Thoracic aorta (tissue), 2 donors: ENCODE measurements around the gene ATRNL1. TPM values are rescaled to one million over a fixed set of nuclear protein-coding genes. Genes with fewer than 3 reads are reported as not detected.

Experiments used
- ATAC-seq: fragments of 150-250 bp; one replicate; pipeline ENCODE4 v1.8.0; 2017; ENCODE audit warnings: low read depth; ENCODE audit not compliant: insufficient number of reproducible peaks, low FRiP score
- DNase-seq: peaks from one replicate; pipeline ENCODE4 v3.0.0-alpha.2; 2020; ENCODE audit warnings: low spot score
- H3K27ac ChIP-seq, 2 donors: fragments of 200-600 bp; sonication (generic); 1 replicate in 1 of 2; 2 replicates in 1 of 2; pipeline ENCODE4 v1.5.1; 2016; ENCODE audit warnings: mild to moderate bottlenecking in 2 of 2, moderate library complexity in 2 of 2
- H3K27me3 ChIP-seq: fragments of 200-600 bp; sonication (generic); replicated peaks from 2 replicates; pipeline ENCODE4 v1.6.0; 2016; ENCODE audit warnings: mild to moderate bottlenecking; ENCODE audit not compliant: insufficient read depth
- H3K36me3 ChIP-seq: fragments of 200-600 bp; sonication (generic); one replicate; pipeline ENCODE4 v1.5.1; 2016
- H3K4me1 ChIP-seq, 2 donors: fragments of 200-600 bp; sonication (generic); 1 replicate in 1 of 2; 2 replicates in 1 of 2; pipeline versions ENCODE4 v1.5.1 to v1.6.0; 2016; ENCODE audit warnings: low read depth in 2 of 2, mild to moderate bottlenecking in 1 of 2; ENCODE audit not compliant: control insufficient read depth in 1 of 2
- H3K4me3 ChIP-seq: fragments of 200-600 bp; sonication (generic); 2 replicates; pipeline ENCODE4 v1.5.1; 2016; ENCODE audit warnings: mild to moderate bottlenecking
- H3K9me3 ChIP-seq: fragments of 200-600 bp; sonication (generic); 2 replicates; pipeline ENCODE4 v1.5.1; 2016
- total RNA-seq, 2 donors: library from RNA; depleted of rRNA; stranded (reverse); fragments of >200 nt; gene quantifications; one replicate each; pipeline versions ENCODE4 v1.1.0 to v1.2.3, GENCODE V29; 2016
- TF ChIP-seq, protein P1 (sequence below): fragments of 200-600 bp; sonication (generic); IDR thresholded peaks from one replicate; pipeline ENCODE4 v1.5.1; 2019; ENCODE audit warnings: antibody characterized with exemption

ATRNL1 gene
- total RNA-seq, 2 donors from 2014 or later: 24.6 to 57.4 TPM

DNA sequence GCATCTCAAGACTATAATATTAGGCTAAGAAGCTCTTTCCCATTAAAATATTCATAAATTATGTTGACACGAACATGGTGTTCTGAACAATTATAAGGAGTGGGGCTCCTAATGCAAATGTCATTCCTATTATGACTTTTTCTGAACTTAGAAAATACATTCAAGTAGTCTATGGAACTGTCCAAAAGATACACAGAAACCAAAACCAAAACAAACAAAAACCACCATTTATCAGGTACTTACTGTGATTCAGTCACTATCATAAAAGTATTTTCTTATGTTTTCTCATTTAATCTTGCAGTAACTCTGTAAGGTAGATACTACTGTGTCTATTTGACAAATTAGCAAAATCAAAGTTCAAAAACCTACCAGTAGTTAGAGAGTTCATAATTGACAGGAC, 773.0 kb downstream of the ATRNL1 start:
- TF ChIP-seq, protein P1, sequence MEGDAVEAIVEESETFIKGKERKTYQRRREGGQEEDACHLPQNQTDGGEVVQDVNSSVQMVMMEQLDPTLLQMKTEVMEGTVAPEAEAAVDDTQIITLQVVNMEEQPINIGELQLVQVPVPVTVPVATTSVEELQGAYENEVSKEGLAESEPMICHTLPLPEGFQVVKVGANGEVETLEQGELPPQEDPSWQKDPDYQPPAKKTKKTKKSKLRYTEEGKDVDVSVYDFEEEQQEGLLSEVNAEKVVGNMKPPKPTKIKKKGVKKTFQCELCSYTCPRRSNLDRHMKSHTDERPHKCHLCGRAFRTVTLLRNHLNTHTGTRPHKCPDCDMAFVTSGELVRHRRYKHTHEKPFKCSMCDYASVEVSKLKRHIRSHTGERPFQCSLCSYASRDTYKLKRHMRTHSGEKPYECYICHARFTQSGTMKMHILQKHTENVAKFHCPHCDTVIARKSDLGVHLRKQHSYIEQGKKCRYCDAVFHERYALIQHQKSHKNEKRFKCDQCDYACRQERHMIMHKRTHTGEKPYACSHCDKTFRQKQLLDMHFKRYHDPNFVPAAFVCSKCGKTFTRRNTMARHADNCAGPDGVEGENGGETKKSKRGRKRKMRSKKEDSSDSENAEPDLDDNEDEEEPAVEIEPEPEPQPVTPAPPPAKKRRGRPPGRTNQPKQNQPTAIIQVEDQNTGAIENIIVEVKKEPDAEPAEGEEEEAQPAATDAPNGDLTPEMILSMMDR: no peak
- ATAC-seq: no peak

DNA sequence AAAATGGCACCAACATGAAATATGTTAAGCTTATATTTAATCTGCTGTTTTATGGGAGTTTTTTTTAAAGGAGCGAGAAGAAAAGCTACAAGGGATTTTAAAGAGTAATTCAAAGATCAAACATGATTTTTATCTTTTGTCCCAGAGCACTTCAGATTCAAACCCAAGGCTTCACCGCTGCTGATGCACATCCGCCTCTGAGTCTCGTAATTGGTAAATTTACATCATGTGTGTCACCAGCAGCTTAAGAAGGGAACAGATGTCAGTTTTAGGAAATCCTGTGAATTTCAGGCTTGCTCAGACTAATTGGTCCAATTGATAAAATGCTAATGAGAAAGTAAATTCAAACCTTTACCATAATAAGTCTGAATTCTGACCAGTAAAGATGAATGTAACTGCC, 773.5 kb downstream of the ATRNL1 start:
- no peak for ATAC-seq
- H3K4me1 ChIP-seq: no peaks in the 10 kb centered on the region
- TF ChIP-seq, protein P1: no peak
- DNase-seq: no peak
- no peaks in the 10 kb centered on the region for H3K27me3 ChIP-seq
- H3K27ac ChIP-seq: no peak overlapping the region
- H3K36me3 ChIP-seq: no peaks in the 10 kb centered on the region
- H3K9me3 ChIP-seq: no peaks in the 10 kb centered on the region
- no peak overlapping the region for H3K4me3 ChIP-seq

More for the DNA sequence above, 773.0 kb downstream of the ATRNL1 start:
- Histone ChIP-seq H3K4me3 (no peak overlapping the region), H3K27ac (no peak overlapping the region), H3K4me1 (no peaks in the 10 kb centered on the region), H3K27me3 (no peaks in the 10 kb centered on the region), H3K9me3 (no peaks in the 10 kb centered on the region), H3K36me3 (no peaks in the 10 kb centered on the region)
- DNase-seq: no peak

DNA sequence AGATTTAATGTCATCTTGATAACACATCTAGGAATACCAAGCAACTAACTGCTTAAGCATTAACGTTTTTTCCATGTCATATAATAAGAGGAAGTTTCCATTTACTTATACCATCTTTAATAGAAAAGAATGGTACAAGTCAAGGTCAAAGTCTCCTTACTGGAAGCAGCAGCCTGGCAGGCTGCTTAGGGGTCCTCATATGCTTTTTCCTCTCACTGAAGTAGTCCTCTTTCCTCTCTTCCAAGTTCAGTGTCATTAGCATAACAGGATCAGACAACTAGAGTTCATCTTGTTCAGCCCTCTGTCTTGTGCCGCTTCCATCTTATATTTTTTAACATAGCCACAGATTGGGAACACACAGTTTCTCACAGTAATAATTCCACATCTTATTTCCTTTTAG, 774.1 kb downstream of the ATRNL1 start:
- H3K4me1 ChIP-seq: no peaks in the 10 kb centered on the region
- no peaks in the 10 kb centered on the region for H3K36me3 ChIP-seq
- no peak for DNase-seq
- H3K4me3 ChIP-seq: no peak overlapping the region
- no peaks in the 10 kb centered on the region for H3K9me3 ChIP-seq
- no peaks in the 10 kb centered on the region for H3K27me3 ChIP-seq
- H3K27ac ChIP-seq: no peak overlapping the region
- TF ChIP-seq, protein P1: no peak
- no peak for ATAC-seq

DNA sequence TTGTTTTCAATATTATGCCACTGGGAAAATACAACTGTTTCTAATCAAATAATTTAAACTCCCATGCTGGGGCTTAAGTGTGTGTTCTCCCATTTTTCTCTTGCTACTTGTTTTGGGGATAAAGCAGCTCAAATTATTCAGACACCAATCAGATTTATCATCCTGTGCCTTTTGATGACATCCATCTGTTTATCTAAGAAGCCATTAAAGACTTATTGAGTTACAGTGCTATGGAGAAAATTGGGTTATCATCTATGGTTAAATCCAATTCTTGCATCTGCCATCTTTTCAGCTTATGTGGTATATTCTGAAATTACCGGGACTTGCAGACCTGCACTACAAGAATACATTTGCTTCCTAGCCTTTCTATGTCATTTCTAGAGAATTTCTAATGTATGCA, 778.7 kb downstream of the ATRNL1 start:
- ATAC-seq (no peak), DNase-seq (no peak)
- no peak overlapping the region for H3K27ac ChIP-seq
- no peak overlapping the region for H3K4me3 ChIP-seq
- TF ChIP-seq, protein P1: no peak
- no peaks in the 10 kb centered on the region for H3K9me3 ChIP-seq
- H3K4me1 ChIP-seq: no peaks in the 10 kb centered on the region
- no peaks in the 10 kb centered on the region for H3K27me3 ChIP-seq
- no peaks in the 10 kb centered on the region for H3K36me3 ChIP-seq

DNA sequence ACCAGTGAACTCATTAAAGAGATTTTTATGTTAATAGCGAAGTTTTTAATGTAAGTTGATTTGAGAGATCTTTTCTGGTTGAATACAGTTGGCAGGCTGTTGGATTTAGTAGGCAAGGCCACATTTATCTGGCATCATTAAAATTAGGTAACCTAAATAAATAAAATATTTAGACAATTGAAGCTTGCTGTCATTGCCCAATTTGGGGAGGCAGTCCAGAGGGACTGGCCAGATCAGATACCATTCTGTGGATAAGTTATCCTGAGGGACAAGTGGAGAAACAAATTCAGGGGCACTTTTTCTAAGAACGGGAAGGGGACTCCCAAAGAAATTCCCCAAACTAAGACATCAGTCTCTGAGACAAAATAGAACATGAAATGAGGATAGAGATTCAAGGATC, 782.0 kb downstream of the ATRNL1 start:
- Histone ChIP-seq H3K4me3 (no peak overlapping the region), H3K36me3 (no peaks in the 10 kb centered on the region), H3K27ac (no peak overlapping the region), H3K27me3 (no peaks in the 10 kb centered on the region), H3K9me3 (no peaks in the 10 kb centered on the region), H3K4me1 (no peaks in the 10 kb centered on the region)
- DNase-seq (no peak), ATAC-seq (no peak)
- TF ChIP-seq, protein P1: no peak
